ENCODE results near the gene PTRH1. TPM values are rescaled to one million over a fixed set of nuclear protein-coding genes. Genes with fewer than 3 reads are reported as not detected.
A peak's percentile ranks its signal among the peaks of the same experiment; 100 is the strongest.

PTRH1 gene
- total RNA-seq, 2 donors from 2014 or later = 8.9 to 23.8 TPM

DNA sequence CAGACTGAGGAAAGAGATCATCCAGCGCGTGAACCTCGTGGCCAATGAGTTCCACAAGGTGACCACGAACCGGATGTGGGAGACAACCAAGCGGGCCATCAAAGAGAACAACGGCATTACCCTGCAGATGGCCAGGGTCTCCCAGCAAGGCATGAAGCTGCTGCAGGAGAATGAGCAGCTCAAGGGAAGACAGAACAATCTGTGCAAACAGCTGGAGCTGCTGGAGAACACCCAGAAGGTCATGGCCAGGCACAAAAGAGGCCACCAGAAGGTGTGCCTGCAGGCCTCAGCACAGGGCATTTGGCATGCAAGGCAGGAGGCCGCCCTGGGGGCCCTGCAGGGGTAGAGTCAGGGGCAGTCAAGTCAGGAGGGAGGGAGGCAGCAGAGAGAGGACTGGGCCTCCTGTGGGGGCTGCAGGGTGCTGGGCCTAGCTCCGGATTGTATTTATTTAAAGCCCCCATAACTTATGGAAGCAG is 4.2 kb downstream of the PTRH1 start:
- DNase-seq = no peak

DNA sequence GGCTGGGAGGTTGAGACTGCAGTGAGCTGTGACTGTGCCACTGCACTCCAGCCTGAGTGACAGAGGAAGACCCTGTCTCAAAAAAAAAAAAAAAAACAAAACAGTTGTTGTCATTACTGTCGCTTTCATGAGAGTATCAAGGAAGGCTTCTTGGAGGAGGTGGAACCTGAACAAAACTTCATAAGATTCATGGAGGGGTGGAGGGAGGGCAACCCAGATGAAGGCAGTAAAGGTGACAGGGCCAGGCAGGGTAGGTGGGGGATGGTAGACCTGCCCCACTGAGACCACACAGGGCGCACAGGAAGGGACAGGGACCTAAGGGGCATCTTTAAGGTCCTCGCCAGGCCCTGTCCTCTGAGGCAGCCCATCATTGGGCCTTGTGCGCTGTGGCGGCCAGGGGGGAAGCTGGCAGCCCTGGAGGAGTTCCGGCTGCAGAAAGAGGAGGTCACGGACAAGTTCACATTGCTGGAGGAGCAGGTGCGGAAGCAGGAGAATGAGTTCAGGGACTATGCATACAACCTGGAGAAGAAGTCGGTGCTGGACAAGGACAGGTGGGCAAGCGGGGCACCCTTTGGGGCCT is 5.2 kb downstream of the PTRH1 start:
- Histone ChIP-seq H3K9me3 (no peaks in the 10 kb centered on the region), H3K4me1 (peaks cover 6% of the 10 kb centered on the region), H3K36me3 (no peaks in the 10 kb centered on the region), H3K4me3 (no peak overlapping the region), H3K27ac (no peak overlapping the region), H3K27me3 (no peaks in the 10 kb centered on the region), H3K9ac (ENCODE audit: low read depth in 2 of 2, low read length in 2 of 2) (no peak overlapping the region)
- intact Hi-C loops (cut with DNase I) = no loop called here
- TF ChIP-seq, protein P1, sequence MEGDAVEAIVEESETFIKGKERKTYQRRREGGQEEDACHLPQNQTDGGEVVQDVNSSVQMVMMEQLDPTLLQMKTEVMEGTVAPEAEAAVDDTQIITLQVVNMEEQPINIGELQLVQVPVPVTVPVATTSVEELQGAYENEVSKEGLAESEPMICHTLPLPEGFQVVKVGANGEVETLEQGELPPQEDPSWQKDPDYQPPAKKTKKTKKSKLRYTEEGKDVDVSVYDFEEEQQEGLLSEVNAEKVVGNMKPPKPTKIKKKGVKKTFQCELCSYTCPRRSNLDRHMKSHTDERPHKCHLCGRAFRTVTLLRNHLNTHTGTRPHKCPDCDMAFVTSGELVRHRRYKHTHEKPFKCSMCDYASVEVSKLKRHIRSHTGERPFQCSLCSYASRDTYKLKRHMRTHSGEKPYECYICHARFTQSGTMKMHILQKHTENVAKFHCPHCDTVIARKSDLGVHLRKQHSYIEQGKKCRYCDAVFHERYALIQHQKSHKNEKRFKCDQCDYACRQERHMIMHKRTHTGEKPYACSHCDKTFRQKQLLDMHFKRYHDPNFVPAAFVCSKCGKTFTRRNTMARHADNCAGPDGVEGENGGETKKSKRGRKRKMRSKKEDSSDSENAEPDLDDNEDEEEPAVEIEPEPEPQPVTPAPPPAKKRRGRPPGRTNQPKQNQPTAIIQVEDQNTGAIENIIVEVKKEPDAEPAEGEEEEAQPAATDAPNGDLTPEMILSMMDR (IDR thresholded peaks at IDR 0.05) = no peak
- DNase-seq = no peak

More for the DNA sequence above, 4.2 kb downstream of the PTRH1 start:
- H3K27ac ChIP-seq = no peak overlapping the region
- no peaks in the 10 kb centered on the region for H3K27me3 ChIP-seq
- H3K9ac ChIP-seq (ENCODE audit: low read depth in 2 of 2, low read length in 2 of 2) = no peak overlapping the region
- no peaks in the 10 kb centered on the region for H3K36me3 ChIP-seq
- TF ChIP-seq, protein P1 (IDR thresholded peaks at IDR 0.05) = no peak
- peaks cover 9% of the 10 kb centered on the region for H3K4me1 ChIP-seq
- intact Hi-C loops (cut with DNase I) = no loop called here
- H3K9me3 ChIP-seq = no peaks in the 10 kb centered on the region
- no peak overlapping the region for H3K4me3 ChIP-seq

DNA sequence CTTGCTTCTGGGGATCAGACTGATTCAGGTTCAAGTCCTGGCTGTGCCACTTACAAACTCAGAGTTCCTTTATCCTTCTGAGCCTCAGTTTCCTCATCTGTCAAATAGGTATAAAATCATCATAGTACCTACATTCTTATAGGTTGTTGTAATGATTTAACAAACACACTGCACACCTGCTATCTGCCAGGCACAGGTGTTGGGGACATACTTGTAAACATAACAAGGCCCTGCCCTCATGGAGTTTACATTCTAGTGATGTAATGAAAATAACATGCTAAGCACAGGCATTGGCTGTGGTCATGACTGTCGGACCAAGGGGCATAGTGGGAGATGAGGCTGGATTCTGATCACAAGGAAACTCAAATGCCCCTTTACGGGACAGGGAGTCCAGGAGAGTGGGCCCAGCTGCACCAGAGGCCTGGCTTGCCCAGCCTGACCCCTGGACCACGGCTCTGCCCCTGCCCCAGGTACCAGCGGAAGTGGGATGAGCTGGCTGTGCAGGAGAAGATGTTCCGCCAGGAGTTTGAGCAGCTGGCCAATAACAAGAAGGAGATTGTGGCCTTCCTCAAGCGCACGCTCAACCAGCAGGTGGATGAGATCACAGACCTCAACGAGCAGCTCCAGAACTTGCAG is 6.4 kb downstream of the PTRH1 start:
- intact Hi-C loops (cut with DNase I) = no loop called here

DNA sequence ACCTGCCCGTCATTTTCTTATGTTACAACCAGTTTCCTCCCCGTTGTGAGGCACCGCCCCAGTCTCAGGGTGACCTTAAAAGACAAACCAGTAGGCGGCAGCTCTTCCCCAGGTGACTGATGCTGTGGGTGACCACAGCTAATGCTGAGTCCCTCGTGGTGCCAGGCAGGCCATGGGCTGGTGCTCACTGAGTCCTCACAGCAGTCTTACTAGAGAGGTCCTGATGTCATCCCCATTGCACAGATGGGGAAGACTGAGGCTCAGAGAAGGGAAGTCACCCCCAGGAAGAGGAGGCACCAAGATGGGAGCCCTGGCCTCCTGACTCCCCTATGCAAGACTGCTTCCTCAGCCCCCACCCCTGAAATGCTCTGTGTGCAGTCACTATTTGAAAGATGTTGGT is 7.7 kb downstream of the PTRH1 start:
- H3K27me3 ChIP-seq = no peaks in the 10 kb centered on the region
- TF ChIP-seq, protein P1 (IDR thresholded peaks at IDR 0.05) = no peak
- no peaks in the 10 kb centered on the region for H3K9me3 ChIP-seq
- H3K4me1 ChIP-seq = no peaks in the 10 kb centered on the region
- peak; percentile 41 for DNase-seq
- H3K9ac ChIP-seq (ENCODE audit: low read depth in 2 of 2, low read length in 2 of 2) = no peak overlapping the region
- H3K36me3 ChIP-seq = no peaks in the 10 kb centered on the region
- H3K4me3 ChIP-seq = no peak overlapping the region
- intact Hi-C loops (cut with DNase I) = no loop called here
- H3K27ac ChIP-seq = no peak overlapping the region

More for the DNA sequence above, 6.4 kb downstream of the PTRH1 start:
- TF ChIP-seq, protein P1 (IDR thresholded peaks at IDR 0.05) = no peak
- Histone ChIP-seq H3K36me3 (no peaks in the 10 kb centered on the region), H3K9me3 (no peaks in the 10 kb centered on the region), H3K4me3 (no peak overlapping the region), H3K4me1 (no peaks in the 10 kb centered on the region), H3K27me3 (no peaks in the 10 kb centered on the region), H3K9ac (ENCODE audit: low read depth in 2 of 2, low read length in 2 of 2) (no peak overlapping the region), H3K27ac (no peak overlapping the region)
- no peak for DNase-seq

DNA sequence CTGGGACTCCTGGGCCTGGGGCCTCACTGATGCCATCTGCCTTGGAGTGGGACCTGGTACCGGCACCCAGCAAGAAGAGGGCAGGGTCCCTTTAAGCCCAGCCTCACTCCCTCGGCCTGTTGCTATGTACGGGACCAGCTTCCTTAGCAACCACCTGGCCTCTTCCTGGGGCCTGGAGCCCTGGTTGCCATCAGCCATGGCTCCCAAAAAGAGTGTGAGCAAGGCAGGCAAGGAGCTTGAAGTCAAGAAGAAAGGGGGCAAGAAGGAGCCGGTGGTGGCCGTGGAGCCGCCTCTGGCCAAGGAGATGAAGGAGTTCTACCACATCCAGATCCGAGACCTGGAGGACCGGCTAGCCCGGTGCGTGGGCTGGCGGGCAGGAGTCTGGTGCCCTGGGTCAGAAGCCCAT is 8.6 kb downstream of the PTRH1 start, which contains the start of gene CFAP157:
Gene CFAP157 (plus strand): TSS at position 153 of the 406 bp plus-strand sequence. CDS start 44 bp downstream, at position 197.
- no peaks in the 10 kb centered on the region for H3K4me1 ChIP-seq
- no peaks in the 10 kb centered on the region for H3K9me3 ChIP-seq
- DNase-seq = no peak
- TF ChIP-seq, protein P1 (IDR thresholded peaks at IDR 0.05) = no peak
- no peaks in the 10 kb centered on the region for H3K27me3 ChIP-seq
- H3K4me3 ChIP-seq = no peak within 1 kb of the TSS
- intact Hi-C loops (cut with DNase I) = no loop called here
- H3K27ac ChIP-seq = no peak within 1 kb of the TSS
- no peaks in the 10 kb centered on the region for H3K36me3 ChIP-seq
- H3K9ac ChIP-seq (ENCODE audit: low read depth in 2 of 2, low read length in 2 of 2) = no peak within 1 kb of the TSS

Data from colonic mucosa (tissue), 4 donors.